Loucy (cell line): ENCODE measurements around the gene SRSF9.

ENCODE experiments used
- H2AFZ ChIP-seq: fragments of 200-600 bp; sonication (generic); 2 replicates; pipeline ENCODE4 v1.6.0; 2016; ENCODE audit warnings: antibody characterized with exemption, mild to moderate bottlenecking, low read length, moderate library complexity
- H3F3A ChIP-seq: fragments of 200-600 bp; 2 replicates; pipeline ENCODE4 v1.6.0; 2016; ENCODE audit warnings: antibody characterized with exemption, low read depth, mild to moderate bottlenecking
- H3K27me3 ChIP-seq: fragments of 200-600 bp; sonication (generic); 2 replicates; pipeline ENCODE4 v1.6.1; 2014; ENCODE audit warnings: low read length, mild to moderate bottlenecking; ENCODE audit not compliant: insufficient read depth, poor library complexity, severe bottlenecking
- H3K36me3 ChIP-seq: fragments of 200-600 bp; sonication (generic); 2 replicates; pipeline ENCODE4 v1.6.1; 2016; ENCODE audit warnings: low read length; ENCODE audit not compliant: insufficient read depth
- H3K4me1 ChIP-seq: fragments of 200-600 bp; sonication (generic); 2 replicates; pipeline ENCODE4 v1.5.1; 2014; ENCODE audit warnings: low read length, mild to moderate bottlenecking; ENCODE audit not compliant: insufficient read depth, poor library complexity, severe bottlenecking
- H3K4me2 ChIP-seq: fragments of 200-600 bp; sonication (generic); 2 replicates; pipeline ENCODE4 v1.6.0; 2014; ENCODE audit warnings: antibody characterized with exemption, low read length, low read depth, mild to moderate bottlenecking; ENCODE audit not compliant: poor library complexity, severe bottlenecking
- H3K4me3 ChIP-seq: fragments of 200-600 bp; sonication (generic); 2 replicates; pipeline ENCODE4 v1.5.1; 2014; ENCODE audit warnings: low read length, mild to moderate bottlenecking, mixed read lengths; ENCODE audit not compliant: poor library complexity, severe bottlenecking
- H3K79me2 ChIP-seq: fragments of 200-600 bp; sonication (generic); 2 replicates; pipeline ENCODE4 v1.6.1; 2014; ENCODE audit warnings: low read length; ENCODE audit not compliant: insufficient read depth
- H3K9ac ChIP-seq: fragments of 200-600 bp; sonication (generic); 2 replicates; pipeline ENCODE4 v1.6.0; 2014; ENCODE audit warnings: mild to moderate bottlenecking, low read depth, low read length, moderate library complexity; ENCODE audit not compliant: poor library complexity, severe bottlenecking
- H3K9me2 ChIP-seq: fragments of 200-600 bp; sonication (generic); replicated peaks from 2 replicates; pipeline ENCODE4 v1.6.1; 2016; ENCODE audit warnings: low read depth, low read length, mixed read lengths
- H3K9me3 ChIP-seq: fragments of 200-600 bp; sonication (generic); 2 replicates; pipeline ENCODE4 v1.6.1; 2014; ENCODE audit warnings: mild to moderate bottlenecking, antibody characterized with exemption, low read length, low read depth; ENCODE audit not compliant: insufficient read depth
- H4K20me1 ChIP-seq: fragments of 200-600 bp; sonication (generic); 2 replicates; pipeline ENCODE4 v1.6.0; 2014; ENCODE audit warnings: antibody characterized with exemption, low read length, mild to moderate bottlenecking; ENCODE audit not compliant: insufficient read depth, poor library complexity, severe bottlenecking
- EZH2phosphoT487 ChIP-seq: fragments of 200-600 bp; IDR thresholded peaks from 2 replicates; pipeline ENCODE4 v1.6.1; 2018; ENCODE audit warnings: antibody characterized with exemption, mild to moderate bottlenecking, moderate library complexity, borderline replicate concordance
- TF ChIP-seq, protein P1 (sequence below): fragments of 200-600 bp; sonication (generic); conservative IDR thresholded peaks from 2 replicates; pipeline ENCODE4 v1.5.1; 2014; ENCODE audit warnings: mild to moderate bottlenecking, antibody characterized with exemption, low read length

SRSF9 gene

DNA sequence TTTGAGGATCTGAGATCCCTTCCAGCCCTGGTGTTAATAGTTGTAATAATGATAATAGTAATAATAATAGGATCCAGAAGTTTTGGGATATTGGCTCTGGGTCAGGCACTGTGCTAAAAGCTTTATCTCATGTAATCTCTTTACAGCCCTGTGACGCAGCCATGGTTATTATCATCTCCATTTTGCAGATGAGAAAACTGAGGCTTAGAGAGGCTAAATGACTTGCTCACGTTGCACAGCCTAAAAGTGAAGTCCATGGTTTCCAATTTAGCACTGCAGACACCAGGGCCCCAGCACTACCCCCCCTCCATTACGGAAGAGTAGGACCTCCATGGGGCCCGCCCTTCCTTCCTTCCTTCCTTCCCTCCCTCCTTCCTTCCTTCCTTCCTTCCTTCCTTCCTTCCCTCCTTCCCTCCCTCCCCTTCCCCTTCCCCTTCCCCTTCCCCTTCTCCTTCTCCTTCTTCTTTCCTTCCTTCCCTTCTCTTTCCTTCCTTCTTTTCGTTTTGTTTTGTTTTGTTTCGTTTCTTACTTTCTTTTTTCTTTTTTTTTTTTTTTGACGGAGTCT, 46.6 kb downstream of the SRSF9 start:
- Histone ChIP-seq H4K20me1 (no peaks in the 10 kb centered on the region), H3K4me2 (no peak overlapping the region), H3K27me3 (no peaks in the 10 kb centered on the region), H3F3A (no peaks in the 10 kb centered on the region), H3K4me1 (no peaks in the 10 kb centered on the region), H2AFZ (no peak overlapping the region), H3K4me3 (no peak overlapping the region), H3K9me3 (no peaks in the 10 kb centered on the region), H3K79me2 (no peaks in the 10 kb centered on the region), H3K9ac (no peak overlapping the region), H3K9me2 (no peaks in the 10 kb centered on the region), H3K36me3 (no peaks in the 10 kb centered on the region)
- TF ChIP-seq EZH2phosphoT487 = no peak
- TF ChIP-seq, protein P1, sequence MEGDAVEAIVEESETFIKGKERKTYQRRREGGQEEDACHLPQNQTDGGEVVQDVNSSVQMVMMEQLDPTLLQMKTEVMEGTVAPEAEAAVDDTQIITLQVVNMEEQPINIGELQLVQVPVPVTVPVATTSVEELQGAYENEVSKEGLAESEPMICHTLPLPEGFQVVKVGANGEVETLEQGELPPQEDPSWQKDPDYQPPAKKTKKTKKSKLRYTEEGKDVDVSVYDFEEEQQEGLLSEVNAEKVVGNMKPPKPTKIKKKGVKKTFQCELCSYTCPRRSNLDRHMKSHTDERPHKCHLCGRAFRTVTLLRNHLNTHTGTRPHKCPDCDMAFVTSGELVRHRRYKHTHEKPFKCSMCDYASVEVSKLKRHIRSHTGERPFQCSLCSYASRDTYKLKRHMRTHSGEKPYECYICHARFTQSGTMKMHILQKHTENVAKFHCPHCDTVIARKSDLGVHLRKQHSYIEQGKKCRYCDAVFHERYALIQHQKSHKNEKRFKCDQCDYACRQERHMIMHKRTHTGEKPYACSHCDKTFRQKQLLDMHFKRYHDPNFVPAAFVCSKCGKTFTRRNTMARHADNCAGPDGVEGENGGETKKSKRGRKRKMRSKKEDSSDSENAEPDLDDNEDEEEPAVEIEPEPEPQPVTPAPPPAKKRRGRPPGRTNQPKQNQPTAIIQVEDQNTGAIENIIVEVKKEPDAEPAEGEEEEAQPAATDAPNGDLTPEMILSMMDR = no peak

DNA sequence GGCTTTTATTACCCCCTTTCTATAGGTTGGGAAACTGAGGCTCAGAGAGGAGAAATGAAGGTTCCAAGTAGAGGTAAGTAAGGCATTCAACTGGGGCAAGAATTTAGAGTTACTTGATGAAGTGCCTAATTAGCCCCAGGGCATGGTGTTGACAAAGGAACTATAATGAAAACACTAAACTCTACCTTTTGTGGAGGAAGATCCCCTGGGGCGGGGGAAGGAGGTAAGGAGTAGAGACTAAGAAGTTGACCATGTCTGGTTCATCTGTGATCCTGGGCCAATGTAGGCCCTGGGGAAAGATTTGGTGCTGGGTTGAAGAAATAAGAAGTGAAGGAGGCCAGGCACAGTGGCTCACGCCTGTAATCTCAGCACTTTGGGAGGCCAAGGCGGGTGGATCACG, 47.8 kb downstream of the SRSF9 start:
- Histone ChIP-seq H4K20me1 (no peaks in the 10 kb centered on the region), H3K4me3 (no peak overlapping the region), H3K36me3 (no peaks in the 10 kb centered on the region), H3K4me2 (no peak overlapping the region), H3K9me2 (no peaks in the 10 kb centered on the region), H3K9ac (no peak overlapping the region), H3K79me2 (no peaks in the 10 kb centered on the region), H3K4me1 (no peaks in the 10 kb centered on the region), H3K27me3 (no peaks in the 10 kb centered on the region), H3F3A (no peaks in the 10 kb centered on the region), H2AFZ (no peak overlapping the region), H3K9me3 (no peaks in the 10 kb centered on the region)
- no peak for TF ChIP-seq EZH2phosphoT487
- TF ChIP-seq, protein P1 = no peak

DNA sequence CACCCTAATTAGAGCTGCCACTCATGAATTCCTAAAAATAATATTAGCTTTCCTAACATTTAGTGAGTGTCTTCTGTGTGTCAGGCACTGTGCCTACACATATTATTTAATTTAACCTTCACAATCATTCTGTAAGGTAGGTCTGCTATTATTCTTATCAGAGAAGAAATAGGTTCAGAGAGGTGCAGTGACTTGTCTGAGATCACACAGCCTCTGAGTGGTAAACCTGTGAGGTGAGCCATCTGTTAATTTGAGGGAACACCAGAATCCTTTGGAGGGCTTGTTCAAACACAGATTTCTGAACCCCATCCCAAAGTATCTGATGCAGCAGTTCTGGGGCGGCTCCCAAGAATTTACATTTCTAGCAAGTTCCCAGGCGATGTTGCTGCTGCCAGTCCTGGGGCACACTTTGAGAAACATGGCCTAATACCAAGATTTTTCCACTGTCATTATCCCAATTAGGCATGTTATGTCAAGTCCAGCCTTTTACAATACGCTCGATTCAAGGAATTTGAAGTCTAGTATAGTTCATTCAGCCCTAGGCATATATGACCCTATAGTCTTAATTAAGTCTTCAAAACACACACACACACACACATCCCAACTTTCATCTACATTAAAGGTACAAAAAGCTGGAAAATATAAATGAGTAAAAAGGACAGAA, 51.5 kb downstream of the SRSF9 start:
- Histone ChIP-seq H3K9me2 (no peaks in the 10 kb centered on the region), H3K36me3 (no peaks in the 10 kb centered on the region), H3K4me1 (no peaks in the 10 kb centered on the region), H3K4me3 (no peak overlapping the region), H3K79me2 (no peaks in the 10 kb centered on the region), H2AFZ (no peak overlapping the region), H3K9me3 (no peaks in the 10 kb centered on the region), H3F3A (no peaks in the 10 kb centered on the region), H3K9ac (no peak overlapping the region), H3K27me3 (no peaks in the 10 kb centered on the region), H4K20me1 (no peaks in the 10 kb centered on the region), H3K4me2 (no peak overlapping the region)
- TF ChIP-seq, protein P1 = no peak
- no peak for TF ChIP-seq EZH2phosphoT487
